Activated CD8-positive, alpha-beta memory T cell treated with anti-CD3 and anti-CD28 coated beads, Interleukin-2, amount 50 U/mL, for 24 hours (primary cell): Measurements from ENCODE around the gene WFDC1.
A peak's percentile ranks its signal among the peaks of the same experiment; 100 is the strongest.

Experiments used
- DNase-seq: peaks from one replicate; pipeline ENCODE4 v3.0.0-alpha.2; 2020; ENCODE audit errors: extremely low read depth

The WFDC1 gene

GRCh38 chr16:84272740-84273320 lies 21.8 kb upstream of the WFDC1 start:
- no peak for DNase-seq

- DNase-seq: no peak
Measured at GRCh38 chr16:84274515-84274914, 20.2 kb upstream of the WFDC1 start.

DNA sequence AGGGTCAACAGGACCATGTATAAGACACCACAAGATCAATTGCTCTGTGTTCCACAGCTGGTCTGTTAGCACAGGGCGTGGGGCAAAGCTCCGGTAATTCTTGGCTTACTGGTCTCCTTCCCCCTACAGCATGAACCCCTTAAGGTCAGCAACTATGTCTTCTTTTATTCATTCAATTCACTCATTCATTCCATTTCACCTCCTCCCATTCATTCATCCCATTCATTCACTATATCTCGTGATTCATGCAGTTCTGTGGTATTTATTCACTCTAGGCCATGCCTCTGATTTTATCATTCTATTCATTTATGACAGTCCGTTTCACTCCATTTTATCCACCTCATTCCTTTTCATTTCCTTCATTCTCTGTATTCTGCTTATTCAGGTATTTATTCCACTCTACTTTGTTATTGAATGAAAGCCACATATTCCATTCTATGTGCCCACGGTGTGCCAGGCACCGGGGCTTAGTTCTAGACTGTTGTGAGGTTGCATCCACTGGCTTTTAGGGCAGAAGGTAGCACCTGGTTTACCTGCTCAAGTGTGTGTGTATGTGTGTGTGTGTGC lies 19.0 kb upstream of the WFDC1 start:
- no peak for DNase-seq

DNA sequence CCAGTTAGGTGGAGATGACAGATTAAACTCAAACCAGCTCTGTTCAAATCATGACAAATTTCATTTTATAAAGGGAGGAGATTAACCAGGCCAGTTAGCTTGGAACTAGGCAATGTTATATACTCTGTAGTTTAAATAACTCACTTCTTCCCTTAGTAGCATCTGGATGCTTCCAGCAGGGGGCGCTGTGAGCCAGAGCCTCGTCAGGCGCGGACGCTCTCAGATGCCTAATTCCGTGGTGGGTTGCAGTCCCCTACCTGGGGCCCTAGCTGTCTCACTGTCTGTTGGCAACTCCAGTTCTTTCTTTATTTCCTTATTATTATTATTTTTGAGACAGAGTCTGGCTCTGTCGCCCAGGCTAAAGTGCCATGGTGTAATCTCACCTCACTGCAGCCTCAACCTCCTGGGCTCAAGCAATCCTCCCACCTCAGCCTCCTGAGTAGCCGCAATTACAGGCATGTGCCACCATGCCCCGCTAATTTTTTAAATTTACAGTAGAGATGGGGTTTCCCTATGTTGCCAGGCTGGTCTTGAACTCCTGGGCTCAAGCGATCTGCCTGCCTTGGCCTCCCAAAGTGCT lies 17.3 kb upstream of the WFDC1 start:
- peak; percentile 23 for DNase-seq

DNA sequence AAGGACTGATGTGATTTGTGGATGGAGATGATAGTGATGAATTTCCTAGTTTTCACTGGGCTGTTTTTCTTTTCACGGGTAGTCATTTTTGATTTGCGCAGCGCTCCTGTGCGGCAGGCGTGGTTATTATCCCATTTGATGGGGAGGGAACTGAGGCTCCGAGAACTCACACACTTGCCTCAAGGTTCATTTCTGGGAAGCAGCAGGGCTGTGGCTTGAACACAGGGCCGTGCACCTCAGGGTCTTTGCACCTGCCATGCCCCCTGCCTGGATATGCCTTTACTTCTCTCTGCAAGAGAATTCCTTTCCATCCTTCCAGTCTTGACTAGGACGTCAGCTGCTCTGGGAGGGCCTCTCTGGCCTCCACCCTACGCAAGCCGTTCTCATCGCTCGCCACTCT lies 16.3 kb upstream of the WFDC1 start:
- DNase-seq: no peak

- DNase-seq: no peak
Measured at GRCh38 chr16:84278968-84279367, 15.7 kb upstream of the WFDC1 start.

DNA sequence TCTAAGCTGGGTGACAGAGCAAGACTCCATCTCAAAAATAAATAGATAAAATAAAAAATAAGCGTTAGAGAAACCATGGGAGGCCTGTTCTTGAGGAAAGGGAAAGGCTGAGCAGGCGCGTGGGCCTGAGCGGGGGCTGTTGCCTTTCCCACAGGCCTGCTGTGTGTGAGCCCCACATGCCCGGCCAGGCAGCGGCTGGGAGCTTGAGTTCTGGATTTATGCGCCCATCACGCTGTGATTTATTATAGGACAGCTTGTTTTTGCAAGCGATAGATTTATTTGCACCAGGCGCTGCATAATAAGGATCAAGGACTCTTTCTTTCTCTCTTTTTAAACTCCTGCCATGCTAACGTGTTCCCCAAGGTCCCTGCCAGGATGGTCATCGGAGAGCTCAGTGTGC lies 14.8 kb upstream of the WFDC1 start:
- DNase-seq: no peak

- DNase-seq: no peak
Measured at GRCh38 chr16:84281074-84281473, 13.6 kb upstream of the WFDC1 start.

DNA sequence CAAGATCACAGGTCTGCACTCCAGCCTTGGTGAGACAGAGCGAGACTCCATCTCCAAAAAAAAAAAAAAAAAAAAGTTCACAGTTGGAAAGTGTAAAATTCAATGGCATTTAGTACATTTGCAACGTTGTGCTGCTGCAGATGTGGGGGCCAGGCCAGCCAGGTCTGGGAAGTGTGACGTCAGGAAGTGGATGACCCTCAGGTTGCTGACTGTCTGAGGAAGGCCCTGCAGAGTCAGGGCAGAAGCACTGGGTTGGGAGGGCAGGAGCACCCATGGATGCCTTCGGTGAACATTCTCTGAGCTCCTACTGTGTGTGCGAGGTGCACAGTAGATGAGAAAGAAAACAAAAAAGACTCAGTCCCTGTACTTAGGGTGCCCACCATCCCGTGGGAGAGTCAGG lies 12.1 kb upstream of the WFDC1 start:
- no peak for DNase-seq

GRCh38 chr16:84283314-84284153 lies 11.1 kb upstream of the WFDC1 start:
- no peak for DNase-seq

GRCh38 chr16:84284154-84284722 lies 10.4 kb upstream of the WFDC1 start:
- no peak for DNase-seq

- no peak for DNase-seq
Measured at GRCh38 chr16:84286578-84287240, 8.0 kb upstream of the WFDC1 start.

GRCh38 chr16:84288902-84289301 lies 5.8 kb upstream of the WFDC1 start:
- no peak for DNase-seq

DNA sequence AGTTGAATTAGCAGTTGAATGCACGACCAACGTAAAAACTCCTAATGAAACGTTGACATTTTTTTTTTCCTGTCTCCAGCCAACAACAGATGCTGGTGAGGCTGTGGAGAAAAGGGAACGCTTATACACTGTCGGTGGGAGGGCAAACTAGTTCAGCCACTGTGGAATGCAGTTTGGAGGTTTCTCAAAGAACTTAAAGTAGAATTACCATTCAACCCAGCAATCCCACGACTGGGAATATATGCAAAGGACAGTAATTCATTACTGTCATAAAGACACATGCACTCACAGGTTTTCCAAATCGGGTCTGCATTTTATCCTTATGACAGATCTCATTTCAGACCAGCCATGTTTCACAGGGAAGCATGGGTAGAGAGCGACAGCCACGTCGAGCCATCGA lies 3.5 kb upstream of the WFDC1 start:
- no peak for DNase-seq

- no peak for DNase-seq
Measured at GRCh38 chr16:84292011-84292410, 2.7 kb upstream of the WFDC1 start.

GRCh38 chr16:84293406-84293805 lies 1.3 kb upstream of the WFDC1 start:
- DNase-seq: no peak

GRCh38 chr16:84294117-84294516 lies 561 bp upstream of the WFDC1 start:
- no peak for DNase-seq

DNA sequence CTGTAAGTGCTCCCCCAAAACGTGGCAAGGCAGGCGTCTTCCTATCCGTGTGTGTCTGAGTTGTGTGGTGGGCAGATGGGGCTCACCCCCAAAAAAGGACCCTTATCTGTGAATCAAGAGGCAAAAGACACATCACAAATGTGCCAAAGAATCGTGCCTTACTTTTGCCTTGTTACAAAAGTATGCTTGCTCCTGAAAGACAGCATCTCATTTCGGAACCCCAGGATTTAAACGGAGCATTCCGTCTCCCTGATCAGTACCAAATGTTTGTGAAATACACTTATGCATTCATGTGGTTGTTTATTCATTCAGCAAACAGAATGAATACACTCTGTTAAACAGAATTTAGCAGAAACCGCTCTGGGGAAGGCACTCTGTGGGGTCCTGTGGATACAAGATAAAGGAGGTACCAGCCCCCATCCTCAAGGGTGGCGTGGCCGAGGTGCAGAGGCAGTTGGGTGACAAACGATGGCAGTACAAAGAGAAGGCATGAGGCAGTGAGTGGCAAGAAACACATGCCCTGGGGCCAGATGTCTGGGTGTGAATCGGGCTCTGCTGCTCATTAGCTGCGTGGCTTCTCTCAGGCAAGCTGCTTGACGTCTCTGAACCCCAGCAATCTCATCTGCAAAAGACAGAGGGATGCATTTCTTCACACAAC lies 654 bp downstream of the WFDC1 start:
- DNase-seq: no peak

GRCh38 chr16:84298376-84298899 lies 3.8 kb downstream of the WFDC1 start:
- DNase-seq: no peak

DNA sequence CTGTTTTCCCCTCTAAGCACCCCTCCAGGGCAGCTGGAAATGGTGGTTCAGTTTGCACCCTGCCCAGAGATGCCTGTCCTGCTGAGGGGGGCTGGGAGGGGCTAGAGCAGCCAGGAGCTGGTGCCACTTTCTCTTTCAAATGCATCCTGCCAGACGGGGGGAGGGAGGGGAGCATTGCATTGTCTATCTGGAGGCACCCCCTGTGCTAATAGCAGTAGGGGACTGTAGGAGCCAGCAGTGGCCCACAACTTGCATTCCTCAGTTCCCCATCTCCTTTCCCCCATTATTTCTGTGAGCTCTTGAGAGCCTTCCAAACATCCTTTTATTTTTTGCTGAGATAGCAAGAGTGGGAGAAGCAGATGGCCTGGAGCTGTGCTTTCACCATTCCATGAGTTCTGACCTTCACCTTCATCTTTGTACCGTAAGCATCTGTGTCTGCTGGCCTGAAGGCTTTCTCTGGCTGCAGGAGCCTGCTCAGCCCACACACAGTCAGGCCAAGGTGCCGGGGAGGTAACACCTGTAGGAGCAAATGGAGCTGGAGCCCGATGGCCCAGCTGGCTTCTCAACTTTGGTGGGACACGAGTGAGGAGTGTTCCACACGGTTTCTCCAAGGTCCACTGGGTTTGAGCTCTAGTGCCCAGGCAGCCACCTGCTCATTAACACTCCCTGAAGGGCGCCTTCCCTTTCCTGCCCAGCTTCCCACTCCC lies 5.2 kb downstream of the WFDC1 start:
- no peak for DNase-seq
